SK-N-SH treated with all-trans-retinoic acid at 6 μM for 48 hours (cell line): ENCODE data around the gene HSD17B1.

Experiments
- ARNTL ChIP-seq: fragments of 450-650 bp; formaldehyde crosslinking; IDR thresholded peaks from 2 replicates; pipeline ENCODE4 v1.5.0; 2020; ENCODE audit warnings: low read depth, mild to moderate bottlenecking, moderate library complexity, borderline replicate concordance
- CSDC2 ChIP-seq: fragments of 250-450 bp; sonication (Bioruptor Pico); IDR thresholded peaks from 2 replicates; pipeline ENCODE4 v1.5.0; 2020; ENCODE audit warnings: mild to moderate bottlenecking, moderate library complexity
- ESRRG ChIP-seq: fragments of 250-450 bp; sonication (Bioruptor Pico); IDR thresholded peaks from 2 replicates; pipeline ENCODE4 v1.6.1; 2021; ENCODE audit warnings: mild to moderate bottlenecking
- ISL1 ChIP-seq: fragments of 250-450 bp; sonication (Bioruptor Pico); IDR thresholded peaks from 2 replicates; pipeline ENCODE4 v2.1.2; 2022; ENCODE audit warnings: mild to moderate bottlenecking, moderate library complexity
- TCF4 ChIP-seq: fragments of 250-450 bp; sonication (Bioruptor Pico); IDR thresholded peaks from 2 replicates; pipeline ENCODE4 v1.8.0; 2021; ENCODE audit warnings: mild to moderate bottlenecking, moderate library complexity, borderline replicate concordance
- ZFP3 ChIP-seq: fragments of 250-450 bp; sonication (Bioruptor Pico); IDR thresholded peaks from 2 replicates; pipeline ENCODE4 v1.5.0; 2020; ENCODE audit warnings: mild to moderate bottlenecking, moderate library complexity
- ZFP30 ChIP-seq: fragments of 450-650 bp; formaldehyde crosslinking; IDR thresholded peaks from 2 replicates; pipeline ENCODE4 v1.5.0; 2022; ENCODE audit warnings: mild to moderate bottlenecking, moderate library complexity
- ZNF565 ChIP-seq: fragments of 450-650 bp; formaldehyde crosslinking; conservative IDR thresholded peaks from 2 replicates; pipeline ENCODE4 v1.5.0; 2020; ENCODE audit warnings: low read depth, mild to moderate bottlenecking, moderate library complexity
- ZNF70 ChIP-seq: fragments of 450-650 bp; formaldehyde crosslinking; IDR thresholded peaks from 2 replicates; pipeline ENCODE4 v1.5.0; 2020; ENCODE audit warnings: mild to moderate bottlenecking, moderate library complexity
- ZNF8 ChIP-seq: fragments of 450-650 bp; formaldehyde crosslinking; IDR thresholded peaks from 2 replicates; pipeline ENCODE4 v1.5.0; 2020; ENCODE audit warnings: mild to moderate bottlenecking, moderate library complexity
- TF ChIP-seq, protein P1 (sequence below): fragments of 250-450 bp; sonication (Bioruptor Pico); IDR thresholded peaks from 2 replicates; pipeline ENCODE4 v1.8.0; 2020; ENCODE audit warnings: mild to moderate bottlenecking, moderate library complexity, borderline replicate concordance
- TF ChIP-seq, protein P2 (sequence below): fragments of 250-450 bp; sonication (Bioruptor Pico); IDR thresholded peaks from 2 replicates; pipeline ENCODE4 v1.5.1; 2020; ENCODE audit warnings: low read depth, mild to moderate bottlenecking, moderate library complexity

DNA sequence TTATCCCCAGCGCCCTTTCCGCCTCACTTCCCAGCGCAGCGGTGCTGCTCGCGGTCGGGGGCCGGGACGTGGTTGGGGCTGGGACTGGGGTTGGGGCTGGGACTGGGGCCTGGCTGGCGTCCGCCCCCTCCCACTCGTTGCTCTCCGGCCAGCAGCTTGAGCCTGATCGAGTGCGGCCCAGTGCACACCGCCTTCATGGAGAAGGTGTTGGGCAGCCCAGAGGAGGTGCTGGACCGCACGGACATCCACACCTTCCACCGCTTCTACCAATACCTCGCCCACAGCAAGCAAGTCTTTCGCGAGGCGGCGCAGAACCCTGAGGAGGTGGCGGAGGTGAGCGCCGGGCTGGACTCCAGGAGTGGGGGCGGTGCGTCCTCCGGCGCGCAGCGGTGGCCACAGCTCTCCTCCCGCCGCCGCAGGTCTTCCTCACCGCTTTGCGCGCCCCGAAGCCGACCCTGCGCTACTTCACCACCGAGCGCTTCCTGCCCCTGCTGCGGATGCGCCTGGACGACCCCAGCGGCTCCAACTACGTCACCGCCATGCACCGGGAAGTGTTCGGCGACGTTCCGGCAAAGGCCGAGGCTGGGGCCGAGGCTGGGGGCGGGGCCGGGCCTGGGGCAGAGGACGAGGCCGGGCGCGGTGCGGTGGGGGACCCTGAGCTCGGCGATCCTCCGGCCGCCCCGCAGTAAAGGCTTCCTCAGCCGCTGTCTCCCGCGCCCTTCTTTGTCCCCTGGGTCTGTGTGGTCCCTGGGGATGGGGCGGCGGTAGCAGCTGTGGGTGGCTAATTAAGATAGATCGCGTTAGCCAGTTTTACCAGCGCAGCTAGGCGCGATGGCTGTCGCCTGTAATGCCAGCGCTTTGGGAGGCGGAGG lies 1.8 kb downstream of the HSD17B1 start:
- TF ChIP-seq CSDC2 (CRISPR knock-in tag) (no peak), TCF4 (CRISPR knock-in tag) (no peak), ZNF565 (CRISPR knock-in tag) (no peak), ISL1 (CRISPR knock-in tag) (no peak), ZNF70 (no peak), ESRRG (no peak), ZNF8 (no peak), ZFP30 (no peak), ARNTL (CRISPR knock-in tag) (no peak), ZFP3 (no peak)
- TF ChIP-seq, protein P1, sequence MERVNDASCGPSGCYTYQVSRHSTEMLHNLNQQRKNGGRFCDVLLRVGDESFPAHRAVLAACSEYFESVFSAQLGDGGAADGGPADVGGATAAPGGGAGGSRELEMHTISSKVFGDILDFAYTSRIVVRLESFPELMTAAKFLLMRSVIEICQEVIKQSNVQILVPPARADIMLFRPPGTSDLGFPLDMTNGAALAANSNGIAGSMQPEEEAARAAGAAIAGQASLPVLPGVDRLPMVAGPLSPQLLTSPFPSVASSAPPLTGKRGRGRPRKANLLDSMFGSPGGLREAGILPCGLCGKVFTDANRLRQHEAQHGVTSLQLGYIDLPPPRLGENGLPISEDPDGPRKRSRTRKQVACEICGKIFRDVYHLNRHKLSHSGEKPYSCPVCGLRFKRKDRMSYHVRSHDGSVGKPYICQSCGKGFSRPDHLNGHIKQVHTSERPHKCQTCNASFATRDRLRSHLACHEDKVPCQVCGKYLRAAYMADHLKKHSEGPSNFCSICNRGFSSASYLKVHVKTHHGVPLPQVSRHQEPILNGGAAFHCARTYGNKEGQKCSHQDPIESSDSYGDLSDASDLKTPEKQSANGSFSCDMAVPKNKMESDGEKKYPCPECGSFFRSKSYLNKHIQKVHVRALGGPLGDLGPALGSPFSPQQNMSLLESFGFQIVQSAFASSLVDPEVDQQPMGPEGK, result no peak
- TF ChIP-seq, protein P2, sequence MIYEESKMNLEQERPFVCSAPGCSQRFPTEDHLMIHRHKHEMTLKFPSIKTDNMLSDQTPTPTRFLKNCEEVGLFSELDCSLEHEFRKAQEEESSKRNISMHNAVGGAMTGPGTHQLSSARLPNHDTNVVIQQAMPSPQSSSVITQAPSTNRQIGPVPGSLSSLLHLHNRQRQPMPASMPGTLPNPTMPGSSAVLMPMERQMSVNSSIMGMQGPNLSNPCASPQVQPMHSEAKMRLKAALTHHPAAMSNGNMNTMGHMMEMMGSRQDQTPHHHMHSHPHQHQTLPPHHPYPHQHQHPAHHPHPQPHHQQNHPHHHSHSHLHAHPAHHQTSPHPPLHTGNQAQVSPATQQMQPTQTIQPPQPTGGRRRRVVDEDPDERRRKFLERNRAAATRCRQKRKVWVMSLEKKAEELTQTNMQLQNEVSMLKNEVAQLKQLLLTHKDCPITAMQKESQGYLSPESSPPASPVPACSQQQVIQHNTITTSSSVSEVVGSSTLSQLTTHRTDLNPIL (CRISPR knock-in tag), result no peak
